HL-60 (cell line): ENCODE data around the gene CCDC183.

Source experiments
- DNase-seq, 2 experiments: peaks; one replicate each; pipeline ENCODE4 v3.0.0-alpha.2; 2010 to 2020; ENCODE audit warnings: low read depth in 1 of 2, low spot score in 1 of 2
- H3K27ac ChIP-seq: fragments of 250-450 bp; sonication (Bioruptor Pico); replicated peaks from 2 replicates; pipeline ENCODE4 v1.5.1; 2020; ENCODE audit warnings: mild to moderate bottlenecking, moderate library complexity
- H3K27me3 ChIP-seq: fragments of 250-450 bp; sonication (Bioruptor Pico); 2 replicates; pipeline ENCODE4 v1.5.1; 2021; ENCODE audit warnings: mild to moderate bottlenecking, moderate library complexity; ENCODE audit not compliant: insufficient read depth, poor library complexity, severe bottlenecking
- H3K4me3 ChIP-seq: replicated peaks from 2 replicates; pipeline ENCODE4 v1.5.1; 2011; ENCODE audit warnings: mild to moderate bottlenecking, control low read depth, low read length; ENCODE audit not compliant: insufficient read depth
- CTCF ChIP-seq: IDR thresholded peaks from one replicate; pipeline ENCODE4 v1.5.1; 2011; ENCODE audit warnings: low read length, control low read depth, inconsistent platforms; ENCODE audit not compliant: insufficient read depth
- GABPA ChIP-seq: IDR thresholded peaks from 2 replicates; pipeline ENCODE4 v1.6.1; 2012; ENCODE audit warnings: low read depth
- POLR2AphosphoS5 ChIP-seq: IDR thresholded peaks from 2 replicates; pipeline ENCODE4 v1.6.1; 2012; ENCODE audit warnings: low read depth
- REST ChIP-seq: IDR thresholded peaks from 2 replicates; pipeline ENCODE4 v1.6.1; 2012; ENCODE audit warnings: low read depth; ENCODE audit not compliant: insufficient replicate concordance
- SPI1 ChIP-seq: IDR thresholded peaks from 2 replicates; pipeline ENCODE4 v1.6.1; 2012; ENCODE audit warnings: low read depth, mild to moderate bottlenecking, borderline replicate concordance

Gene CCDC183

GRCh38 chr9:136821826-136822544 lies 25.8 kb downstream of the CCDC183 start:
- H3K27ac ChIP-seq, result no peak overlapping the region
- no peak for DNase-seq
- no peaks in the 10 kb centered on the region for H3K27me3 ChIP-seq
- H3K4me3 ChIP-seq, result no peak overlapping the region
- TF ChIP-seq REST (no peak), POLR2AphosphoS5 (no peak), GABPA (no peak), CTCF (no peak), SPI1 (no peak)

GRCh38 chr9:136823136-136824046 lies 27.3 kb downstream of the CCDC183 start:
- no peak for DNase-seq
- no peak overlapping the region for H3K4me3 ChIP-seq
- no peaks in the 10 kb centered on the region for H3K27me3 ChIP-seq
- H3K27ac ChIP-seq, result no peak overlapping the region
- TF ChIP-seq CTCF (no peak), REST (no peak), GABPA (no peak), SPI1 (no peak), POLR2AphosphoS5 (no peak)

- no peak for DNase-seq
- no peak overlapping the region for H3K27ac ChIP-seq
- H3K4me3 ChIP-seq, result no peak overlapping the region
- TF ChIP-seq REST (no peak), SPI1 (no peak), CTCF (no peak), POLR2AphosphoS5 (no peak), GABPA (no peak)
- no peaks in the 10 kb centered on the region for H3K27me3 ChIP-seq
Observed at GRCh38 chr9:136824496-136825225, 28.5 kb downstream of the CCDC183 start.
